Panc1 (cell line): Measurements from ENCODE around the gene ARHGAP8. TPM values are rescaled to one million over a fixed set of nuclear protein-coding genes. Genes with fewer than 3 reads are reported as not detected.

Source experiments
- ATAC-seq: fragments of 200-7000 bp; cut with Tn5 transposase; 2 replicates; pipeline ENCODE4 v1.9.1; 2020; ENCODE audit warnings: mild to moderate bottlenecking, moderate library complexity
- BruUV-seq: library from RNA; stranded (reverse); fragments of 400-500 nt; replicated peaks from 2 replicates; lab custom pipeline; 2021; lab: Mats Ljungman, UMichigan
- CTCF ChIA-PET: fragments of 300-600 bp; sonication (Branson Sonifier 250); formaldehyde crosslinking; loops from one replicate; lab custom pipeline; 2022; ENCODE audit warnings: antibody characterized with exemption; lab: Charles Lee
- POLR2A ChIA-PET: fragments of 300-600 bp; sonication (Branson Sonifier 250); formaldehyde crosslinking; loops from one replicate; lab custom pipeline; 2022; ENCODE audit warnings: antibody characterized with exemption; lab: Charles Lee
- DNase-seq: peaks from one replicate; pipeline ENCODE4 v3.0.0-alpha.2; 2010; ENCODE audit warnings: low read depth, low spot score
- H3K27ac ChIP-seq: 2 replicates; pipeline ENCODE4 v1.5.1; 2011; ENCODE audit warnings: mild to moderate bottlenecking, low read length, inconsistent platforms
- H3K27me3 ChIP-seq: fragments of 200-500 bp; sonication (Bioruptor generic); 2 replicates; pipeline ENCODE4 v1.6.0; 2014; ENCODE audit warnings: low read length, inconsistent platforms; ENCODE audit not compliant: control insufficient read depth, insufficient read depth
- H3K36me3 ChIP-seq: fragments of 200-500 bp; sonication (Bioruptor generic); 2 replicates; pipeline ENCODE4 v1.5.1; 2014; ENCODE audit warnings: inconsistent platforms, mild to moderate bottlenecking, low read length, moderate library complexity; ENCODE audit not compliant: control insufficient read depth, insufficient read depth
- H3K4me1 ChIP-seq: 2 replicates; pipeline ENCODE4 v1.5.1; 2011; ENCODE audit warnings: inconsistent platforms, mild to moderate bottlenecking, low read length, moderate library complexity; ENCODE audit not compliant: control insufficient read depth, insufficient read depth
- H3K4me3 ChIP-seq, 2 experiments: 2 replicates each; pipeline ENCODE4 v1.5.1; 2011 to 2012; ENCODE audit warnings: low read depth in 2 of 2, low read length in 2 of 2, mild to moderate bottlenecking in 2 of 2, inconsistent platforms in 1 of 2, moderate library complexity in 1 of 2
- H3K9me3 ChIP-seq: fragments of 200-500 bp; sonication (Bioruptor generic); 2 replicates; pipeline ENCODE4 v1.5.1; 2014; ENCODE audit warnings: low read depth, mild to moderate bottlenecking, inconsistent platforms, low read length, moderate library complexity; ENCODE audit not compliant: control insufficient read depth, insufficient read depth
- CTCF ChIP-seq: fragments of 450-650 bp; IDR thresholded peaks from 2 replicates; pipeline ENCODE4 v1.5.1; 2017; ENCODE audit warnings: mild to moderate bottlenecking
- POLR2AphosphoS5 ChIP-seq: IDR thresholded peaks from 2 replicates; pipeline ENCODE4 v1.6.1; 2012; ENCODE audit warnings: mild to moderate bottlenecking, low read depth, low read length, moderate library complexity
- REST ChIP-seq, 2 experiments: IDR thresholded peaks; 2 replicates each; pipeline ENCODE4 v1.6.1; 2011 to 2012; ENCODE audit warnings: low read depth in 2 of 2, control low read depth in 1 of 2, low read length in 1 of 2, mild to moderate bottlenecking in 1 of 2, moderate library complexity in 1 of 2; ENCODE audit not compliant: insufficient read depth in 1 of 2
- SIN3A ChIP-seq: IDR thresholded peaks from 2 replicates; pipeline ENCODE4 v1.6.1; 2012; ENCODE audit warnings: low read depth, mild to moderate bottlenecking, low read length, moderate library complexity, borderline replicate concordance; ENCODE audit not compliant: insufficient read depth
- TCF7L2 ChIP-seq: IDR thresholded peaks from 2 replicates; pipeline ENCODE4 v1.6.1; 2011; ENCODE audit warnings: mild to moderate bottlenecking, low read depth, low read length, inconsistent platforms
- in situ Hi-C: cut with HindIII; loops from 2 replicates; pipeline ENCODE4 v1.10.0; 2016; ENCODE audit warnings: low sequenced_read_pairs, low pct_unique_long_range_greater_than_20kb
- intact Hi-C: fragments of 100-400 bp; cut with micrococcal nuclease; formaldehyde crosslinking; loops from one replicate; pipeline ENCODE4 v1.10.0; 2022; ENCODE audit not compliant: unreplicated experiment
- total RNA-seq: library from RNA; stranded (reverse); gene quantifications from one replicate; pipeline ENCODE4 v1.2.1, GENCODE V29; 2021; ENCODE audit not compliant: unreplicated experiment

ARHGAP8 gene
- total RNA-seq, 1 experiment from 2014 or later, result 9.2 TPM

- DNase-seq (no peak), ATAC-seq (no peak)
- no peaks in the 10 kb centered on the region for H3K9me3 ChIP-seq
- H3K4me3 ChIP-seq, result no peak overlapping the region
- no peaks in the 10 kb centered on the region for H3K27me3 ChIP-seq
- in situ Hi-C loops (no loop called here), intact Hi-C loops (no loop called here)
- no peak overlapping the region for H3K27ac ChIP-seq
- no TSS peak for BruUV-seq
- H3K4me1 ChIP-seq, result no peaks in the 10 kb centered on the region
- no peak for TF ChIP-seq SIN3A
- TF ChIP-seq REST (IDR thresholded peaks at IDR 0.05; ENCODE audit: insufficient read depth in 1 of 2, low read depth in 2 of 2, low read length in 1 of 2), result no peak
- no peak for TF ChIP-seq CTCF
- no peak for TF ChIP-seq POLR2AphosphoS5
- TF ChIP-seq TCF7L2, result no peak
- CTCF ChIA-PET, result no interaction called here
- POLR2A ChIA-PET, result no interaction called here
- H3K36me3 ChIP-seq, result no peaks in the 10 kb centered on the region
These were observed 43.6 kb downstream of the ARHGAP8 start for GRCh38 chr22:44795701-44796630.

DNA sequence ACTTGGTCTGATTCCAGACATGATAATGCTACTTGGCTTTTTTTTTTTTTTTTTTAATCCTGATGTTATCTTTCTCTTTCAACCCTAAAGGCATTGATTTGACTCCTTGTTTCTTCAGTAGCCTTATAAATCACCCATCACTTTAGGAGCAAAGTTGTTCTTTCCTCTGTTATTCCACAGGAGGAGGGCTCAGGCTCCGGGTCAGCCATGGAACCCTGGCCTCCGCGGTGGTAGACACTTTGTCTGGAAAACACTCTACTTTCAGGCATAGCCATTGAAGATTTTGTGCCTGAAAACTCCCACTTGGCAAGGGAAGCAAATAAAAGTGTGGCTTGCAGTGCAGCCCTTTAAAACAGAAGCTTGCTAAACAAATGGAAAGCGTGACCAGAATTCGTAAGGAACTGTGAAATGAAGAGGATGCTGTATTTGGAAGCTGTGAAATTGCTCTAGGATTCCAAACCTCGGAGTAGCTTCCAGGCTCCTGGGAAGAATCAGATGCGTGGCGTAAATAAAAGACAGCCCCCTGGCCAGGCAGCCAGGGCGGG is 44.9 kb downstream of the ARHGAP8 start:
- no peaks in the 10 kb centered on the region for H3K9me3 ChIP-seq
- BruUV-seq, result no TSS peak
- in situ Hi-C loops (no loop called here), intact Hi-C loops (no loop called here)
- no peaks in the 10 kb centered on the region for H3K4me1 ChIP-seq
- H3K27ac ChIP-seq, result no peak overlapping the region
- no peaks in the 10 kb centered on the region for H3K27me3 ChIP-seq
- TF ChIP-seq SIN3A, result no peak
- TF ChIP-seq REST (IDR thresholded peaks at IDR 0.05; ENCODE audit: insufficient read depth in 1 of 2, low read depth in 2 of 2, low read length in 1 of 2), result no peak
- TF ChIP-seq TCF7L2, result no peak
- TF ChIP-seq POLR2AphosphoS5, result no peak
- no peak for TF ChIP-seq CTCF
- ATAC-seq (no peak), DNase-seq (no peak)
- POLR2A ChIA-PET, result interaction anchor here (0.6 kb wide), 1 partner anchor 503 kb away, joined by 6 read pairs; no protein-coding TSS in a partner anchor
- no peaks in the 10 kb centered on the region for H3K36me3 ChIP-seq
- CTCF ChIA-PET, result interaction anchor here (0.6 kb wide), 1 partner anchor 367 kb away, joined by 3 read pairs; the partner anchor contains the start of gene NUP50
- no peak overlapping the region for H3K4me3 ChIP-seq
